K562 (cell line): ENCODE data around the gene PRR19. TPM values are rescaled to one million over a fixed set of nuclear protein-coding genes. Genes with fewer than 3 reads are reported as not detected.

ENCODE experiments used
- ATAC-seq: fragments of 200-7000 bp; cut with Tn5 transposase; 3 replicates; pipeline ENCODE4 v1.9.1; 2020; ENCODE audit warnings: moderate library complexity
- BruUV-seq: library from RNA; stranded (reverse); fragments of 400-500 nt; replicated peaks from 2 replicates; lab custom pipeline; 2021; lab: Mats Ljungman, UMichigan
- CTCF ChIA-PET: fragments of 300-600 bp; formaldehyde crosslinking; extraction: SDS; loops from one replicate; lab custom pipeline; 2021; ENCODE audit warnings: low intra/inter-chr PET ratio; lab: Yijun Ruan, JAX
- POLR2A ChIA-PET: fragments of 300-600, 350-650 bp; sonication (Branson Sonifier 250); formaldehyde crosslinking; extraction: SDS; loops from one replicate; lab custom pipeline; 2021; ENCODE audit warnings: antibody characterized with exemption, inconsistent platforms; lab: Yijun Ruan, JAX
- DNase-seq, 4 experiments: peaks; one replicate each; pipeline versions ENCODE4 v3.0.0 to v3.0.0-alpha.2; 2011 to 2018; ENCODE audit warnings: low spot score in 3 of 4, mixed read lengths in 3 of 4; ENCODE audit errors: extremely low read depth in 1 of 4
- FAIRE-seq: peaks from 2 replicates; lab custom pipeline; 2011; peaks lifted over from hg19 to GRCh38; lab: Jason Lieb, UNC
- H2AFZ ChIP-seq: 2 replicates; pipeline ENCODE4 v1.6.0; 2011; ENCODE audit warnings: low read depth, low read length, control low read depth, inconsistent platforms
- H3K27ac ChIP-seq: fragments of 200-600 bp; 3 replicates; pipeline ENCODE4 v1.8.0; 2011; ENCODE audit warnings: low read depth, mild to moderate bottlenecking, control low read depth, inconsistent platforms, low read length, moderate library complexity, mixed read lengths; ENCODE audit errors: extremely low read depth
- H3K27me3 ChIP-seq, 2 experiments: fragments of 300-600 bp in 1 of 2; 2 replicates in 1 of 2; 3 replicates in 1 of 2; pipeline versions ENCODE4 v1.6.0 to v1.8.0; 2011; ENCODE audit warnings: inconsistent platforms in 2 of 2, low read length in 2 of 2, mild to moderate bottlenecking in 1 of 2, mixed read lengths in 1 of 2, moderate library complexity in 1 of 2; ENCODE audit not compliant: control insufficient read depth in 2 of 2, insufficient read depth in 2 of 2
- H3K36me3 ChIP-seq: fragments of 300-600 bp; 3 replicates; pipeline ENCODE4 v1.8.0; 2011; ENCODE audit warnings: mild to moderate bottlenecking, low read length, inconsistent platforms; ENCODE audit not compliant: control insufficient read depth, insufficient read depth
- H3K4me1 ChIP-seq, 2 experiments: fragments of 200-600 bp in 1 of 2; replicated peaks in 1 of 2; 2 replicates in 1 of 2; 3 replicates in 1 of 2; pipeline versions ENCODE4 v1.5.1 to v1.8.0; 2011; ENCODE audit warnings: inconsistent platforms in 2 of 2, low read length in 2 of 2, mild to moderate bottlenecking in 1 of 2, mixed read lengths in 1 of 2, moderate library complexity in 1 of 2; ENCODE audit not compliant: control insufficient read depth in 2 of 2, insufficient read depth in 2 of 2
- H3K4me2 ChIP-seq: 2 replicates; pipeline ENCODE4 v1.6.1; 2011; ENCODE audit warnings: low read length, control low read depth, inconsistent platforms, mixed read lengths; ENCODE audit not compliant: insufficient read depth
- H3K4me3 ChIP-seq: fragments of 200-600 bp; sonication (generic), shearing (Covaris generic); 2 replicates; pipeline ENCODE4 v1.5.1; 2016; ENCODE audit warnings: control low read depth, inconsistent platforms
- H3K79me2 ChIP-seq: fragments of 200-600 bp; 3 replicates; pipeline ENCODE4 v1.8.0; 2011; ENCODE audit warnings: low read length, inconsistent platforms; ENCODE audit not compliant: control insufficient read depth, insufficient read depth
- H3K9ac ChIP-seq, 2 experiments: 2 replicates each; pipeline versions ENCODE4 v1.6.0 to v1.6.1; 2011; ENCODE audit warnings: low read depth in 2 of 2, low read length in 2 of 2, control low read depth in 1 of 2, inconsistent platforms in 1 of 2, mild to moderate bottlenecking in 1 of 2, mixed read lengths in 1 of 2; ENCODE audit not compliant: insufficient read depth in 1 of 2
- H3K9me1 ChIP-seq: one replicate; pipeline ENCODE4 v1.6.0; 2011; ENCODE audit warnings: inconsistent platforms, mild to moderate bottlenecking, low read length, moderate library complexity; ENCODE audit not compliant: control insufficient read depth, insufficient read depth
- H3K9me3 ChIP-seq: replicated peaks from 2 replicates; pipeline ENCODE4 v1.5.1; 2011; ENCODE audit warnings: low read depth, low read length, inconsistent platforms; ENCODE audit not compliant: control insufficient read depth, insufficient read depth
- H4K20me1 ChIP-seq: replicated peaks from 2 replicates; pipeline ENCODE4 v1.6.1; 2011; ENCODE audit warnings: low read length, inconsistent platforms, mixed read lengths; ENCODE audit not compliant: control insufficient read depth, insufficient read depth
- ZBTB12 ChIP-seq: fragments of 250-450 bp; sonication (Bioruptor Pico); IDR thresholded peaks from 2 replicates; pipeline ENCODE4 v1.4.0; 2020
- ZBTB33 ChIP-seq: sonication (generic); formaldehyde crosslinking; IDR thresholded peaks from 2 replicates; pipeline ENCODE4 v1.8.1; 2023; ENCODE audit warnings: mild to moderate bottlenecking, missing genetic modification reagents
- WGBS: fragments of 100-300 bp; shearing (Covaris generic); methylation state at CpG from one replicate; pipeline ENCODE4 v1.1.6; 2016; ENCODE audit warnings: low coverage, mixed read lengths; ENCODE audit not compliant: insufficient coverage; ENCODE audit errors: missing lambda C conversion rate; 5-methylcytosine and 5-hydroxymethylcytosine counted together
- in situ Hi-C: fragments of 300-500 bp; cut with MboI; formaldehyde crosslinking; loops from 4 replicates; pipeline ENCODE4 v1.15.0; 2018; ENCODE audit warnings: inconsistent platforms, mixed read lengths
- intact Hi-C: fragments of 100-400 bp; cut with micrococcal nuclease; formaldehyde crosslinking; loops from 2 replicates; pipeline ENCODE4 v1.14.2; 2022
- polyA plus RNA-seq, 8 experiments: library from polyadenylated mRNA; depleted of rRNA in 4 of 8; stranded (reverse) in 5 of 8; unstranded in 3 of 8; fragments of >200 nt; fragmentation: Nextera tagmentation in 2 of 8; fragmentation: Illumina TruSeq in 1 of 8; extraction: Ambion mirVana in 2 of 8; extraction: Trizol in 1 of 8; gene quantifications; 2 replicates each; pipeline versions ENCODE4 v1.2.1 to v1.2.3, GENCODE V29; 2011 to 2014; ENCODE audit warnings: inconsistent platforms in 1 of 8, missing spikeins in 1 of 8
- total RNA-seq, 7 experiments: library from RNA; depleted of rRNA in 6 of 7; stranded (reverse); fragments of >200 nt in 6 of 7; fragmentation: Illumina TruSeq in 2 of 7; extraction: Trizol in 2 of 7; gene quantifications; 2 replicates each; pipeline versions ENCODE4 v1.2.1 to v1.2.3, GENCODE V29; 2011 to 2021; ENCODE audit warnings: low replicate concordance in 1 of 7

The PRR19 gene
- total and polyA plus RNA-seq, 9 of the 15 experiments (the other 6 are each of a cell fraction or from before 2014, with no cell fraction given), result 0.10 to 1.6 (median 0.54) TPM

GRCh38 chr19:42306646-42307045, 4.7 kb downstream of the PRR19 start:
- Histone ChIP-seq H3K4me1 (peaks cover 13 to 44% of the 10 kb centered on the region in 2 experiments; a peak in 4 of 5 replicates), H2AFZ (no peak overlapping the region; the same call in 1 of the 2 replicates), H3K27ac (no peak overlapping the region), H3K9me3 (no peaks in the 10 kb centered on the region), H3K9me1 (no peaks in the 10 kb centered on the region), H4K20me1 (0 out of 2 replicates have a peak, but pooled peaks cover 2% of the 10 kb centered on the region), H3K4me3 (no peak overlapping the region), H3K36me3 (no peaks in the 10 kb centered on the region), H3K27me3 (no peaks in the 10 kb centered on the region), H3K4me2 (no peak overlapping the region), H3K9ac (no peak overlapping the region), H3K79me2 (peaks cover 7% of the 10 kb centered on the region)
- no peak for FAIRE-seq
- no TSS peak for BruUV-seq
- in situ Hi-C loops (no loop called here), intact Hi-C loops (no loop called here)
- CTCF ChIA-PET, result no interaction called here
- peak in 1 of 4 experiments; percentile 51 for DNase-seq
- POLR2A ChIA-PET, result no interaction called here
- TF ChIP-seq ZBTB33 (CRISPR knock-in tag) (peak; percentile 63; the same call in 1 of the 2 replicates), ZBTB12 (CRISPR knock-in tag) (no peak)
- ATAC-seq, result no peak
- WGBS, result 85% methylated on average over 12 of the region's 22 CpGs
